HepG2 (cell line): Measurements from ENCODE around the gene GPSM1. TPM values are rescaled to one million over a fixed set of nuclear protein-coding genes. Genes with fewer than 3 reads are reported as not detected.

Source experiments
- CENPT ChIP-seq: sonication (generic); formaldehyde crosslinking; IDR thresholded peaks from 2 replicates; pipeline ENCODE4 v1.8.0; 2022; ENCODE audit warnings: low read depth, mild to moderate bottlenecking, moderate library complexity, missing genetic modification reagents
- GZF1 ChIP-seq: sonication (generic); formaldehyde crosslinking; IDR thresholded peaks from 2 replicates; pipeline ENCODE4 v1.5.1; 2020; ENCODE audit warnings: mild to moderate bottlenecking, missing genetic modification reagents
- KLF6 ChIP-seq: IDR thresholded peaks from 2 replicates; pipeline ENCODE4 v1.8.0; 2016; ENCODE audit warnings: missing biosample characterization, missing genetic modification reagents
- KMT2B ChIP-seq: IDR thresholded peaks from 2 replicates; pipeline ENCODE4 v1.6.1; 2016; ENCODE audit warnings: missing genetic modification reagents, missing compliant biosample characterization
- NFYC ChIP-seq: IDR thresholded peaks from 2 replicates; pipeline ENCODE4 v1.6.1; 2016; ENCODE audit warnings: missing genetic modification reagents, missing compliant biosample characterization
- NPAS2 ChIP-seq: sonication (generic); formaldehyde crosslinking; IDR thresholded peaks from 2 replicates; pipeline ENCODE4 v1.8.0; 2022; ENCODE audit warnings: mild to moderate bottlenecking, missing genetic modification reagents, borderline replicate concordance
- PHF5A ChIP-seq: IDR thresholded peaks from one replicate; pipeline ENCODE4 v1.6.1; 2018; ENCODE audit warnings: low read depth, missing genetic modification reagents; ENCODE audit not compliant: unreplicated experiment
- TOE1 ChIP-seq: sonication (generic); formaldehyde crosslinking; IDR thresholded peaks from 2 replicates; pipeline ENCODE4 v1.4.0; 2020; ENCODE audit warnings: mild to moderate bottlenecking, missing genetic modification reagents
- ZBTB7B ChIP-seq: sonication (generic); formaldehyde crosslinking; IDR thresholded peaks from 2 replicates; pipeline ENCODE4 v1.4.0; 2020; ENCODE audit warnings: missing genetic modification reagents
- ZNF331 ChIP-seq: sonication (generic); formaldehyde crosslinking; IDR thresholded peaks from 2 replicates; pipeline ENCODE4 v1.4.0; 2020; ENCODE audit warnings: missing genetic modification reagents
- ZNF431 ChIP-seq: sonication (generic); formaldehyde crosslinking; IDR thresholded peaks from 2 replicates; pipeline ENCODE4 v1.9.0; 2022; ENCODE audit warnings: missing genetic modification reagents, low read depth, mild to moderate bottlenecking, borderline replicate concordance
- ZNF644 ChIP-seq: IDR thresholded peaks from 2 replicates; pipeline ENCODE4 v1.6.1; 2016; ENCODE audit warnings: low read depth
- ZNF781 ChIP-seq: sonication (generic); formaldehyde crosslinking; IDR thresholded peaks from 2 replicates; pipeline ENCODE4 v1.5.1; 2020; ENCODE audit warnings: borderline replicate concordance, mild to moderate bottlenecking, missing genetic modification reagents; ENCODE audit errors: not compliant biosample characterization
- polyA plus RNA-seq, 8 experiments: library from polyadenylated mRNA; depleted of rRNA in 3 of 8; stranded (reverse) in 7 of 8; unstranded in 1 of 8; fragments of >200 nt; fragmentation: Illumina TruSeq in 4 of 8; extraction: Trizol in 4 of 8; gene quantifications; 2 replicates each; pipeline versions ENCODE4 v1.2.1 to v1.2.3, GENCODE V29; 2011 to 2016; ENCODE audit warnings: low read depth in 4 of 8, missing spikeins in 1 of 8, mixed read lengths in 1 of 8; ENCODE audit not compliant: insufficient read depth in 1 of 8
- total RNA-seq, 5 experiments: library from RNA; depleted of rRNA; stranded (reverse); fragments of >200 nt; fragmentation: Illumina TruSeq; extraction: Trizol; gene quantifications; 2 replicates each; pipeline ENCODE4 v1.2.3, GENCODE V29; 2016; ENCODE audit warnings: low read depth in 1 of 5
- TF ChIP-seq, protein P1 (sequence below): sonication (generic); formaldehyde crosslinking; IDR thresholded peaks from 2 replicates; pipeline ENCODE4 v1.4.0; 2020; ENCODE audit warnings: missing genetic modification reagents, borderline replicate concordance
- TF ChIP-seq, protein P2 (sequence below): sonication (generic); formaldehyde crosslinking; IDR thresholded peaks from 2 replicates; pipeline ENCODE4 v1.4.0; 2020; ENCODE audit warnings: missing genetic modification reagents, mild to moderate bottlenecking, borderline replicate concordance
- TF ChIP-seq, protein P3 (sequence below): IDR thresholded peaks from 2 replicates; pipeline ENCODE4 v1.6.1; 2016; ENCODE audit warnings: missing compliant biosample characterization, missing genetic modification reagents, borderline replicate concordance

Gene GPSM1
- total and polyA plus RNA-seq, 2 of the 13 experiments (the other 11 are each of a cell fraction or from before 2014, with no cell fraction given), result 1.0 to 2.4 TPM

DNA sequence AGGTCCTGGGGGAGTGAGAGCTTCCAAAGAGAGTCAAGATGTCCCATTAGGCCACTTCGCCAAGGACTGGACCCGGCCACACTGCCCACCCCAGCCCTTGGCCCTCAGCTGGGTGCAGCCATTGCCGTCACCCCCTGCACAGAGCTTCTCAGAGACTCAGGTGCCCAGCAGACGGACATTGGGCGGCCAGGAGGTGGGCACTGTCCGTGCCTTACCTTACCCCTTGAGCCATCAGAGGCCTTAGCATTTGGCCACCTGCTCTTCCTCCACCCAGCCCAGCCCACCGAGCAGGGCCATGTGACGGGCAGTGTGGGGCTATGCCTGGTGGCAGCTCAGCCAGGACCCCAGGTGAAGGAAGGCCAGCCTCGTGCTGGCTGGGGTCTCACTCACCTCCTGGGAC lies 39.5 kb downstream of the GPSM1 start (continued):
- TF ChIP-seq ZNF431 (CRISPR knock-in tag) (no peak), ZNF644 (no peak), CENPT (CRISPR knock-in tag) (no peak), NFYC (CRISPR knock-in tag) (no peak), TOE1 (CRISPR knock-in tag) (no peak), ZNF781 (CRISPR knock-in tag) (no peak), NPAS2 (CRISPR knock-in tag) (no peak), GZF1 (CRISPR knock-in tag) (no peak), KMT2B (CRISPR knock-in tag) (no peak), ZBTB7B (no peak), KLF6 (no peak), PHF5A (no peak), ZNF331 (CRISPR knock-in tag) (no peak)
- TF ChIP-seq, protein P1, sequence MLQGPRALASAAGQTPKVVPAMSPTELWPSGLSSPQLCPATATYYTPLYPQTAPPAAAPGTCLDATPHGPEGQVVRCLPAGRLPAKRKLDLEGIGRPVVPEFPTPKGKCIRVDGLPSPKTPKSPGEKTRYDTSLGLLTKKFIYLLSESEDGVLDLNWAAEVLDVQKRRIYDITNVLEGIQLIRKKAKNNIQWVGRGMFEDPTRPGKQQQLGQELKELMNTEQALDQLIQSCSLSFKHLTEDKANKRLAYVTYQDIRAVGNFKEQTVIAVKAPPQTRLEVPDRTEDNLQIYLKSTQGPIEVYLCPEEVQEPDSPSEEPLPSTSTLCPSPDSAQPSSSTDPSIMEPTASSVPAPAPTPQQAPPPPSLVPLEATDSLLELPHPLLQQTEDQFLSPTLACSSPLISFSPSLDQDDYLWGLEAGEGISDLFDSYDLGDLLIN (CRISPR knock-in tag), result no peak
- TF ChIP-seq, protein P2, sequence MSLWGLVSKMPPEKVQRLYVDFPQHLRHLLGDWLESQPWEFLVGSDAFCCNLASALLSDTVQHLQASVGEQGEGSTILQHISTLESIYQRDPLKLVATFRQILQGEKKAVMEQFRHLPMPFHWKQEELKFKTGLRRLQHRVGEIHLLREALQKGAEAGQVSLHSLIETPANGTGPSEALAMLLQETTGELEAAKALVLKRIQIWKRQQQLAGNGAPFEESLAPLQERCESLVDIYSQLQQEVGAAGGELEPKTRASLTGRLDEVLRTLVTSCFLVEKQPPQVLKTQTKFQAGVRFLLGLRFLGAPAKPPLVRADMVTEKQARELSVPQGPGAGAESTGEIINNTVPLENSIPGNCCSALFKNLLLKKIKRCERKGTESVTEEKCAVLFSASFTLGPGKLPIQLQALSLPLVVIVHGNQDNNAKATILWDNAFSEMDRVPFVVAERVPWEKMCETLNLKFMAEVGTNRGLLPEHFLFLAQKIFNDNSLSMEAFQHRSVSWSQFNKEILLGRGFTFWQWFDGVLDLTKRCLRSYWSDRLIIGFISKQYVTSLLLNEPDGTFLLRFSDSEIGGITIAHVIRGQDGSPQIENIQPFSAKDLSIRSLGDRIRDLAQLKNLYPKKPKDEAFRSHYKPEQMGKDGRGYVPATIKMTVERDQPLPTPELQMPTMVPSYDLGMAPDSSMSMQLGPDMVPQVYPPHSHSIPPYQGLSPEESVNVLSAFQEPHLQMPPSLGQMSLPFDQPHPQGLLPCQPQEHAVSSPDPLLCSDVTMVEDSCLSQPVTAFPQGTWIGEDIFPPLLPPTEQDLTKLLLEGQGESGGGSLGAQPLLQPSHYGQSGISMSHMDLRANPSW (CRISPR knock-in tag), result no peak
- TF ChIP-seq, protein P3, sequence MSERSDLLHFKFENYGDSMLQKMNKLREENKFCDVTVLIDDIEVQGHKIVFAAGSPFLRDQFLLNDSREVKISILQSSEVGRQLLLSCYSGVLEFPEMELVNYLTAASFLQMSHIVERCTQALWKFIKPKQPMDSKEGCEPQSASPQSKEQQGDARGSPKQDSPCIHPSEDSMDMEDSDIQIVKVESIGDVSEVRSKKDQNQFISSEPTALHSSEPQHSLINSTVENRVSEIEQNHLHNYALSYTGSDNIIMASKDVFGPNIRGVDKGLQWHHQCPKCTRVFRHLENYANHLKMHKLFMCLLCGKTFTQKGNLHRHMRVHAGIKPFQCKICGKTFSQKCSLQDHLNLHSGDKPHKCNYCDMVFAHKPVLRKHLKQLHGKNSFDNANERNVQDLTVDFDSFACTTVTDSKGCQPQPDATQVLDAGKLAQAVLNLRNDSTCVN (CRISPR knock-in tag), result no peak
- TF ChIP-seq, all 625 proteins: peak for 0
